ENCODE results near the gene C6orf89. TPM values are rescaled to one million over a fixed set of nuclear protein-coding genes. Genes with fewer than 3 reads are reported as not detected.

Gene C6orf89
- total RNA-seq, 1 experiment from 2014 or later = 32.9 TPM

GRCh38 chr6:36884610-36885009, 1.1 kb upstream of the C6orf89 start:
- POLR2A ChIA-PET = interaction anchor here (2.3 kb wide), 1 partner anchor 10 kb away, joined by 11 read pairs; the partner anchor contains the start of gene PPIL1
- H2AFZ ChIP-seq (ENCODE audit: low read depth, low read length, poor library complexity, severe bottlenecking) = no peak overlapping the region

More at GRCh38 chr6:36884610-36885009, 1.1 kb upstream of the C6orf89 start:
- no peak overlapping the region for H3K9ac ChIP-seq (ENCODE audit: low read length)
- TF ChIP-seq REST (IDR thresholded peaks at IDR 0.05; ENCODE audit: low read depth) (no peak), YY1 (IDR thresholded peaks at IDR 0.05; ENCODE audit: extremely low read depth, insufficient replicate concordance, low read depth, low read length) (no peak), CEBPB (IDR thresholded peaks at IDR 0.05; ENCODE audit: low read depth) (no peak), POLR2AphosphoS5 (IDR thresholded peaks at IDR 0.05; ENCODE audit: low read depth, low read length) (no peak), JUND (IDR thresholded peaks at IDR 0.05) (no peak), SP1 (IDR thresholded peaks at IDR 0.05; ENCODE audit: low read depth) (no peak), TCF7L2 (IDR thresholded peaks at IDR 0.05; ENCODE audit: borderline replicate concordance, extremely low read depth, insufficient read depth, insufficient read length) (no peak), SIN3A (IDR thresholded peaks at IDR 0.05; ENCODE audit: low read depth) (no peak), EZH2phosphoT487 (IDR thresholded peaks at IDR 0.05; ENCODE audit: borderline replicate concordance) (no peak), CTCF (IDR thresholded peaks at IDR 0.05 in 2 of 3, conservative IDR thresholded peaks at IDR 0.05 in 1 of 3; ENCODE audit: borderline replicate concordance in 1 of 3, insufficient read depth in 1 of 3, low read depth in 2 of 3, low read length in 2 of 3) (no peak), EGR1 (IDR thresholded peaks at IDR 0.05; ENCODE audit: low read depth) (no peak), SRF (IDR thresholded peaks at IDR 0.05; ENCODE audit: low read depth) (no peak)
- TF ChIP-seq, protein P1, sequence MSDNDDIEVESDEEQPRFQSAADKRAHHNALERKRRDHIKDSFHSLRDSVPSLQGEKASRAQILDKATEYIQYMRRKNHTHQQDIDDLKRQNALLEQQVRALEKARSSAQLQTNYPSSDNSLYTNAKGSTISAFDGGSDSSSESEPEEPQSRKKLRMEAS (IDR thresholded peaks at IDR 0.05) = no peak
- TF ChIP-seq, protein P2, sequence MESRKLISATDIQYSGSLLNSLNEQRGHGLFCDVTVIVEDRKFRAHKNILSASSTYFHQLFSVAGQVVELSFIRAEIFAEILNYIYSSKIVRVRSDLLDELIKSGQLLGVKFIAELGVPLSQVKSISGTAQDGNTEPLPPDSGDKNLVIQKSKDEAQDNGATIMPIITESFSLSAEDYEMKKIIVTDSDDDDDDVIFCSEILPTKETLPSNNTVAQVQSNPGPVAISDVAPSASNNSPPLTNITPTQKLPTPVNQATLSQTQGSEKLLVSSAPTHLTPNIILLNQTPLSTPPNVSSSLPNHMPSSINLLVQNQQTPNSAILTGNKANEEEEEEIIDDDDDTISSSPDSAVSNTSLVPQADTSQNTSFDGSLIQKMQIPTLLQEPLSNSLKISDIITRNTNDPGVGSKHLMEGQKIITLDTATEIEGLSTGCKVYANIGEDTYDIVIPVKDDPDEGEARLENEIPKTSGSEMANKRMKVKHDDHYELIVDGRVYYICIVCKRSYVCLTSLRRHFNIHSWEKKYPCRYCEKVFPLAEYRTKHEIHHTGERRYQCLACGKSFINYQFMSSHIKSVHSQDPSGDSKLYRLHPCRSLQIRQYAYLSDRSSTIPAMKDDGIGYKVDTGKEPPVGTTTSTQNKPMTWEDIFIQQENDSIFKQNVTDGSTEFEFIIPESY (IDR thresholded peaks at IDR 0.05; ENCODE audit: extremely low read depth, insufficient replicate concordance, low read length) = no peak
- no peaks in the 10 kb centered on the region for H3K9me2 ChIP-seq (ENCODE audit: insufficient read depth)
- H3K4me3 ChIP-seq (replicated peaks in 1 of 2; ENCODE audit: low read depth in 1 of 2, low read length in 2 of 2) = no peak overlapping the region
- BruUV-seq (replicated peaks) = no TSS peak
- peaks cover 8 to 18% of the 10 kb centered on the region in 2 experiments; a peak in 3 of 4 replicates for H3K4me1 ChIP-seq (ENCODE audit: control insufficient read depth in 1 of 2, insufficient read depth in 2 of 2, low read length in 2 of 2)
- intact Hi-C loops (cut with micrococcal nuclease) = loop anchor here (1.0 to 5.0 kb wide), 2 partner anchors 134 to 328 kb away; no protein-coding TSS in a partner anchor
- H3K4me2 ChIP-seq (ENCODE audit: low read length) = no peak overlapping the region
- no peaks in the 10 kb centered on the region for H3K9me3 ChIP-seq (ENCODE audit: control insufficient read depth in 1 of 2, insufficient read depth in 1 of 2, low read depth in 1 of 2, low read length in 2 of 2)
- ChIA-PET CTCF (interaction anchor here (1.1 to 3.4 kb wide), 6 partner anchors 10 to 326 kb away, joined by 3 to 39 read pairs (median 10); partner anchors contain the start of gene PPIL1), RAD21 (ENCODE audit: low non-redundant PET in 1 of 2, low total read pairs in 2 of 2, uncharacterized antibody in 2 of 2, unreplicated experiment in 2 of 2) (no interaction called here)
- peaks cover 29% of the 10 kb centered on the region for H3K79me2 ChIP-seq (ENCODE audit: insufficient read depth, low read length)
- no peaks in the 10 kb centered on the region for H4K20me1 ChIP-seq (ENCODE audit: insufficient read depth)
- ATAC-seq (no peak), DNase-seq (ENCODE audit: low read depth, low spot score) (no peak)
- no peak overlapping the region for H3K27ac ChIP-seq (ENCODE audit: low read depth, low read length)
- H3K27me3 ChIP-seq (ENCODE audit: insufficient read depth, low read length) = no peaks in the 10 kb centered on the region
- no peaks in the 10 kb centered on the region for H3K36me3 ChIP-seq (ENCODE audit: control insufficient read depth in 1 of 2, insufficient read depth in 2 of 2, low read length in 2 of 2)

Data from HCT116 (cell line).